Endothelial cell of umbilical vein (primary cell): ENCODE results near the gene TLN1. TPM values are rescaled to one million over a fixed set of nuclear protein-coding genes. Genes with fewer than 3 reads are reported as not detected.

Experiments
- BruUV-seq: library from RNA; stranded (reverse); fragments of 400-500 nt; replicated peaks from 2 replicates; lab custom pipeline; 2021; lab: Mats Ljungman, UMichigan
- CTCF ChIA-PET: fragments of 300-600, 350-600 bp; sonication (Branson Sonifier 250); formaldehyde crosslinking; loops from one replicate; lab custom pipeline; 2021; ENCODE audit warnings: antibody characterized with exemption, inconsistent platforms; lab: Charles Lee
- POLR2A ChIA-PET: fragments of 300-600, 350-600 bp; sonication (Branson Sonifier 250); formaldehyde crosslinking; loops from one replicate; lab custom pipeline; 2021; ENCODE audit warnings: antibody characterized with exemption, inconsistent platforms; lab: Charles Lee
- DNase-seq: peaks from one replicate; pipeline ENCODE4 v3.0.0-alpha.2; 2011; ENCODE audit warnings: low read depth, low spot score
- FAIRE-seq: peaks from 2 replicates; lab custom pipeline; 2011; peaks lifted over from hg19 to GRCh38; lab: Jason Lieb, UNC
- H2AFZ ChIP-seq: 2 replicates; pipeline ENCODE4 v1.6.0; 2012; ENCODE audit warnings: low read depth, low read length, control low read depth, inconsistent platforms
- H3K27ac ChIP-seq: 2 replicates; pipeline ENCODE4 v1.5.1; 2011; ENCODE audit warnings: low read depth, mild to moderate bottlenecking, control low read depth, low read length, moderate library complexity; ENCODE audit not compliant: insufficient read depth
- H3K27me3 ChIP-seq, 2 experiments: 2 replicates each; pipeline versions ENCODE4 v1.6.0 to v1.6.1; 2011; ENCODE audit warnings: low read length in 2 of 2, mixed read lengths in 1 of 2; ENCODE audit not compliant: control insufficient read depth in 2 of 2, insufficient read depth in 2 of 2
- H3K36me3 ChIP-seq, 2 experiments: 2 replicates in 1 of 2; 3 replicates in 1 of 2; pipeline ENCODE4 v1.5.1; 2011; ENCODE audit warnings: low read length in 2 of 2, mild to moderate bottlenecking in 1 of 2, moderate library complexity in 1 of 2; ENCODE audit not compliant: control insufficient read depth in 2 of 2, insufficient read depth in 2 of 2; ENCODE audit errors: extremely low read depth in 1 of 2
- H3K4me1 ChIP-seq: 3 replicates; pipeline ENCODE4 v1.5.1; 2011; ENCODE audit warnings: mild to moderate bottlenecking, low read length; ENCODE audit not compliant: control insufficient read depth, insufficient read depth; ENCODE audit errors: extremely low read depth
- H3K4me2 ChIP-seq: 2 replicates; pipeline ENCODE4 v1.6.1; 2011; ENCODE audit warnings: low read length, control low read depth, mixed read lengths; ENCODE audit not compliant: insufficient read depth
- H3K4me3 ChIP-seq, 3 experiments: fragments of 200-600 bp in 1 of 3; sonication (generic), shearing (Covaris generic) in 1 of 3; replicated peaks in 1 of 3; 2 replicates each; pipeline ENCODE4 v1.5.1; 2011 to 2016; ENCODE audit warnings: control low read depth in 3 of 3, low read length in 3 of 3, mild to moderate bottlenecking in 2 of 3, inconsistent platforms in 1 of 3, low read depth in 1 of 3, moderate library complexity in 1 of 3; ENCODE audit not compliant: insufficient read depth in 1 of 3
- H3K79me2 ChIP-seq: 2 replicates; pipeline ENCODE4 v1.6.0; 2012; ENCODE audit warnings: low read length, inconsistent platforms; ENCODE audit not compliant: control insufficient read depth, insufficient read depth
- H3K9ac ChIP-seq: replicated peaks from 2 replicates; pipeline ENCODE3; 2011; ENCODE audit warnings: low read length, control low read depth; ENCODE audit not compliant: insufficient read depth; ENCODE audit errors: extremely low read depth
- H3K9me1 ChIP-seq: replicated peaks from 3 replicates; pipeline ENCODE4 v1.6.0; 2011; ENCODE audit warnings: mild to moderate bottlenecking, low read length; ENCODE audit not compliant: control insufficient read depth, insufficient read depth; ENCODE audit errors: extremely low read depth
- H3K9me3 ChIP-seq: replicated peaks from 2 replicates; pipeline ENCODE4 v1.5.1; 2012; ENCODE audit warnings: low read length, inconsistent platforms; ENCODE audit not compliant: control insufficient read depth, insufficient read depth
- H4K20me1 ChIP-seq: replicated peaks from 2 replicates; pipeline ENCODE3; 2011; ENCODE audit warnings: mild to moderate bottlenecking, low read length; ENCODE audit not compliant: control insufficient read depth, insufficient read depth; ENCODE audit errors: extremely low read depth
- EZH2 ChIP-seq: IDR thresholded peaks from 2 replicates; pipeline ENCODE4 v1.6.1; 2012; ENCODE audit warnings: borderline replicate concordance, low read depth, mild to moderate bottlenecking, moderate library complexity, low read length, inconsistent platforms; ENCODE audit not compliant: severe bottlenecking
- FOS ChIP-seq: IDR thresholded peaks from 2 replicates; pipeline ENCODE4 v1.6.1; 2011; ENCODE audit warnings: mild to moderate bottlenecking, low read length, moderate library complexity, borderline replicate concordance; ENCODE audit not compliant: insufficient read depth
- GATA2 ChIP-seq: IDR thresholded peaks from 2 replicates; pipeline ENCODE4 v1.7.0; 2011; ENCODE audit warnings: low read depth, mild to moderate bottlenecking, moderate library complexity, mixed read lengths, low read length; ENCODE audit not compliant: insufficient read length, insufficient read depth
- JUN ChIP-seq: IDR thresholded peaks from 2 replicates; pipeline ENCODE4 v1.6.1; 2011; ENCODE audit warnings: borderline replicate concordance, low read depth; ENCODE audit not compliant: insufficient read length, insufficient read depth
- MYC ChIP-seq: IDR thresholded peaks from one replicate; pipeline ENCODE4 v1.6.1; 2011; ENCODE audit warnings: mild to moderate bottlenecking, low read depth, low read length
- POLR2A ChIP-seq: IDR thresholded peaks from 2 replicates; pipeline ENCODE4 v1.6.1; 2012; ENCODE audit warnings: low read depth, mild to moderate bottlenecking, control low read depth, low read length
- POLR2AphosphoS5 ChIP-seq: IDR thresholded peaks from 2 replicates; pipeline ENCODE4 v1.6.1; 2012; ENCODE audit warnings: low read depth, mild to moderate bottlenecking, control low read depth, low read length, moderate library complexity; ENCODE audit not compliant: insufficient read depth
- dilution Hi-C: fragments of 300-500 bp; cut with MboI; formaldehyde crosslinking; loops from one replicate; pipeline ENCODE4 v1.15.0; 2019; ENCODE audit warnings: low sequenced_read_pairs; ENCODE audit not compliant: extremely low pct_ligation_motif_present
- intact Hi-C: fragments of 100-400 bp; cut with micrococcal nuclease; formaldehyde crosslinking; loops from one replicate; pipeline ENCODE4 v1.10.0; 2022
- polyA plus RNA-seq, 4 experiments: library from polyadenylated mRNA; depleted of rRNA in 3 of 4; stranded (reverse) in 3 of 4; unstranded in 1 of 4; fragments of >200 nt; gene quantifications; 2 replicates each; pipeline versions ENCODE4 v1.2.1 to v1.2.3, GENCODE V29; 2011 to 2012; ENCODE audit warnings: missing spikeins in 1 of 4
- total RNA-seq: library from RNA; stranded (reverse); gene quantifications from 2 replicates; pipeline ENCODE4 v1.2.3, GENCODE V29; 2021
- TF ChIP-seq, protein P1 (sequence below): IDR thresholded peaks from 2 replicates; pipeline ENCODE4 v1.6.1; 2011; ENCODE audit not compliant: insufficient read depth, insufficient read length
- TF ChIP-seq, protein P2 (sequence below), 2 donors: IDR thresholded peaks; 1 replicate in 1 of 2; 2 replicates in 1 of 2; pipeline ENCODE4 v1.5.1; 2011; ENCODE audit warnings: low read length in 2 of 2, mild to moderate bottlenecking in 2 of 2, moderate library complexity in 2 of 2, control low read depth in 1 of 2, inconsistent platforms in 1 of 2, low read depth in 1 of 2; ENCODE audit not compliant: insufficient read depth in 1 of 2; ENCODE audit errors: extremely low read depth in 1 of 2

The TLN1 gene
- total and polyA plus RNA-seq, 2 donors (not counting 3 experiments of a cell fraction or from before 2014, with no cell fraction given), result 120 to 450 TPM

DNA sequence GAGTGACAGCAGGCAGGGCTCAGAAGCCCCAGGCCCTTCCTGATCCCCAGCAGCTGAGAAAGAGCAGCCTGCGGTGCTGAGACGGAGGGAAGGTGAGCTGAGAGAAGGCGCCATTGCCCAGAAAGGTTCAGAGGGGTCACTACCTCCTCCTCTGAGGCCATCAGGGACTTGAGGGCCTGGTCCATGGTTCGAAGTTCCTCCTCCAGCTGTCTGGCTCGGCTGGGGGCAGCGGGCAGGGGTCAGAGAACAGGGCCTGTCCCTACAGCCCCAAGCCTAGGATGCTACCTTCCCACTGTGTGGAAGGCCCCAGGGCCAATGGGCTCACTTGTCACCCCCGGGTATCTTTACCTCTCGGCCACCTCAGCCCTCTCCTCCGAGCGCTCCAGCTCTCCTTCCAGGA, 47.1 kb downstream of the TLN1 start:
- dilution Hi-C loops, result no loop called here
- BruUV-seq, result no TSS peak
- no peak overlapping the region for H3K9ac ChIP-seq
- no peaks in the 10 kb centered on the region for H3K27me3 ChIP-seq
- H3K4me3 ChIP-seq, result no peak overlapping the region
- no peaks in the 10 kb centered on the region for H3K9me1 ChIP-seq
- no peak overlapping the region for H3K27ac ChIP-seq
- FAIRE-seq (no peak), DNase-seq (no peak)
- intact Hi-C loops, result no loop called here
- TF ChIP-seq, protein P1, sequence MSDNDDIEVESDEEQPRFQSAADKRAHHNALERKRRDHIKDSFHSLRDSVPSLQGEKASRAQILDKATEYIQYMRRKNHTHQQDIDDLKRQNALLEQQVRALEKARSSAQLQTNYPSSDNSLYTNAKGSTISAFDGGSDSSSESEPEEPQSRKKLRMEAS, result no peak
- TF ChIP-seq JUN (no peak), POLR2AphosphoS5 (no peak), FOS (no peak), MYC (no peak), GATA2 (no peak), POLR2A (no peak), EZH2 (no peak)
- TF ChIP-seq, protein P2, sequence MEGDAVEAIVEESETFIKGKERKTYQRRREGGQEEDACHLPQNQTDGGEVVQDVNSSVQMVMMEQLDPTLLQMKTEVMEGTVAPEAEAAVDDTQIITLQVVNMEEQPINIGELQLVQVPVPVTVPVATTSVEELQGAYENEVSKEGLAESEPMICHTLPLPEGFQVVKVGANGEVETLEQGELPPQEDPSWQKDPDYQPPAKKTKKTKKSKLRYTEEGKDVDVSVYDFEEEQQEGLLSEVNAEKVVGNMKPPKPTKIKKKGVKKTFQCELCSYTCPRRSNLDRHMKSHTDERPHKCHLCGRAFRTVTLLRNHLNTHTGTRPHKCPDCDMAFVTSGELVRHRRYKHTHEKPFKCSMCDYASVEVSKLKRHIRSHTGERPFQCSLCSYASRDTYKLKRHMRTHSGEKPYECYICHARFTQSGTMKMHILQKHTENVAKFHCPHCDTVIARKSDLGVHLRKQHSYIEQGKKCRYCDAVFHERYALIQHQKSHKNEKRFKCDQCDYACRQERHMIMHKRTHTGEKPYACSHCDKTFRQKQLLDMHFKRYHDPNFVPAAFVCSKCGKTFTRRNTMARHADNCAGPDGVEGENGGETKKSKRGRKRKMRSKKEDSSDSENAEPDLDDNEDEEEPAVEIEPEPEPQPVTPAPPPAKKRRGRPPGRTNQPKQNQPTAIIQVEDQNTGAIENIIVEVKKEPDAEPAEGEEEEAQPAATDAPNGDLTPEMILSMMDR (IDR thresholded peaks at IDR 0.05; ENCODE audit: extremely low read depth in 1 of 2, insufficient read depth in 1 of 2, low read depth in 1 of 2, low read length in 2 of 2), result no peak
- no peaks in the 10 kb centered on the region for H3K9me3 ChIP-seq
- H3K4me1 ChIP-seq, result peaks cover 19% of the 10 kb centered on the region
- no peak overlapping the region for H3K4me2 ChIP-seq
- ChIA-PET CTCF (interaction anchor here (1.0 to 4.1 kb wide), 2 partner anchors 10 to 12 kb away, joined by 4 to 26 read pairs; no protein-coding TSS in a partner anchor), POLR2A (no interaction called here)
- H2AFZ ChIP-seq, result no peak overlapping the region
- peaks cover 34% of the 10 kb centered on the region for H3K79me2 ChIP-seq
- no peaks in the 10 kb centered on the region for H4K20me1 ChIP-seq
- H3K36me3 ChIP-seq, result peaks cover 8 to 26% of the 10 kb centered on the region in 2 experiments
